ENCODE data around the gene OPCML. TPM values are rescaled to one million over a fixed set of nuclear protein-coding genes. Genes with fewer than 3 reads are reported as not detected.

Gene OPCML
- polyA plus RNA-seq, 1 donor (not counting 4 experiments of a cell fraction or from before 2014, with no cell fraction given), result 0.04 TPM

- H3K9me1 ChIP-seq (ENCODE audit: control insufficient read depth, extremely low read depth, insufficient read depth, low read length), result no peaks in the 10 kb centered on the region
- no peaks in the 10 kb centered on the region for H3K27me3 ChIP-seq (ENCODE audit: control insufficient read depth, extremely low read depth, insufficient read depth, low read length)
- H2AFZ ChIP-seq (ENCODE audit: control insufficient read depth, low read length), result no peak overlapping the region
- H3K79me2 ChIP-seq (ENCODE audit: control insufficient read depth, insufficient read depth, low read length), result no peaks in the 10 kb centered on the region
- H3K9me3 ChIP-seq (ENCODE audit: control insufficient read depth, low read depth, low read length), result no peaks in the 10 kb centered on the region
- dilution Hi-C loops (cut with MboI; ENCODE audit: extremely low pct_ligation_motif_present, low sequenced_read_pairs), result no loop called here
- no peaks in the 10 kb centered on the region for H3K4me1 ChIP-seq (ENCODE audit: control insufficient read depth, extremely low read depth, insufficient read depth, low read length)
- H3K36me3 ChIP-seq (ENCODE audit: control insufficient read depth in 2 of 2, extremely low read depth in 1 of 2, insufficient read depth in 2 of 2, low read length in 2 of 2), result no peaks in the 10 kb centered on the region
- no peak for DNase-seq (ENCODE audit: low read depth, low spot score)
- TF ChIP-seq EZH2 (IDR thresholded peaks at IDR 0.05; ENCODE audit: low read length), result no peak
- no peak for TF ChIP-seq CTCF (optimal IDR thresholded peaks at IDR 0.05 in 1 of 3, IDR thresholded peaks at IDR 0.05 in 1 of 3, conservative IDR thresholded peaks at IDR 0.05 in 1 of 3; ENCODE audit: extremely low read depth in 1 of 3, insufficient read depth in 2 of 3, low read length in 3 of 3)
- no peak overlapping the region for H3K4me2 ChIP-seq (ENCODE audit: control insufficient read depth, extremely low read depth, insufficient read depth, low read depth, low read length)
- H3K27ac ChIP-seq (ENCODE audit: control insufficient read depth, insufficient read depth, low read length), result no peak overlapping the region
- H3K9ac ChIP-seq (ENCODE audit: control insufficient read depth, extremely low read depth, insufficient read depth, low read length), result no peak overlapping the region
- FAIRE-seq, result no peak
- no peak overlapping the region for H3K4me3 ChIP-seq (ENCODE audit: control insufficient read depth in 2 of 3, extremely low read depth in 1 of 3, insufficient read depth in 2 of 3, low read depth in 1 of 3, low read length in 3 of 3)
- no peaks in the 10 kb centered on the region for H4K20me1 ChIP-seq (ENCODE audit: control insufficient read depth, extremely low read depth, insufficient read depth, low read length)
Observed at GRCh38 chr11:132971351-132971750, 561.0 kb downstream of the OPCML start.

- DNase-seq (ENCODE audit: low read depth, low spot score) (no peak), FAIRE-seq (no peak)
- Histone ChIP-seq H3K4me1 (ENCODE audit: control insufficient read depth, extremely low read depth, insufficient read depth, low read length) (no peaks in the 10 kb centered on the region), H2AFZ (ENCODE audit: control insufficient read depth, low read length) (no peak overlapping the region), H3K4me2 (ENCODE audit: control insufficient read depth, extremely low read depth, insufficient read depth, low read depth, low read length) (no peak overlapping the region), H3K4me3 (ENCODE audit: control insufficient read depth in 2 of 3, extremely low read depth in 1 of 3, insufficient read depth in 2 of 3, low read depth in 1 of 3, low read length in 3 of 3) (no peak overlapping the region), H3K27ac (ENCODE audit: control insufficient read depth, insufficient read depth, low read length) (no peak overlapping the region), H3K9me1 (ENCODE audit: control insufficient read depth, extremely low read depth, insufficient read depth, low read length) (no peaks in the 10 kb centered on the region), H3K79me2 (ENCODE audit: control insufficient read depth, insufficient read depth, low read length) (no peaks in the 10 kb centered on the region), H3K36me3 (ENCODE audit: control insufficient read depth in 2 of 2, extremely low read depth in 1 of 2, insufficient read depth in 2 of 2, low read length in 2 of 2) (no peaks in the 10 kb centered on the region), H3K9ac (ENCODE audit: control insufficient read depth, extremely low read depth, insufficient read depth, low read length) (no peak overlapping the region), H4K20me1 (ENCODE audit: control insufficient read depth, extremely low read depth, insufficient read depth, low read length) (no peaks in the 10 kb centered on the region), H3K9me3 (ENCODE audit: control insufficient read depth, low read depth, low read length) (no peaks in the 10 kb centered on the region), H3K27me3 (ENCODE audit: control insufficient read depth, extremely low read depth, insufficient read depth, low read length) (no peaks in the 10 kb centered on the region)
- dilution Hi-C loops (cut with MboI; ENCODE audit: extremely low pct_ligation_motif_present, low sequenced_read_pairs), result no loop called here
- TF ChIP-seq CTCF (optimal IDR thresholded peaks at IDR 0.05 in 1 of 3, IDR thresholded peaks at IDR 0.05 in 1 of 3, conservative IDR thresholded peaks at IDR 0.05 in 1 of 3; ENCODE audit: extremely low read depth in 1 of 3, insufficient read depth in 2 of 3, low read length in 3 of 3), result no peak
- no peak for TF ChIP-seq EZH2 (IDR thresholded peaks at IDR 0.05; ENCODE audit: low read length)
Observed at GRCh38 chr11:132969892-132970291, 562.4 kb downstream of the OPCML start.

Data from keratinocyte (primary cell).